Measurements from ENCODE around the gene AKAP13.

DNA sequence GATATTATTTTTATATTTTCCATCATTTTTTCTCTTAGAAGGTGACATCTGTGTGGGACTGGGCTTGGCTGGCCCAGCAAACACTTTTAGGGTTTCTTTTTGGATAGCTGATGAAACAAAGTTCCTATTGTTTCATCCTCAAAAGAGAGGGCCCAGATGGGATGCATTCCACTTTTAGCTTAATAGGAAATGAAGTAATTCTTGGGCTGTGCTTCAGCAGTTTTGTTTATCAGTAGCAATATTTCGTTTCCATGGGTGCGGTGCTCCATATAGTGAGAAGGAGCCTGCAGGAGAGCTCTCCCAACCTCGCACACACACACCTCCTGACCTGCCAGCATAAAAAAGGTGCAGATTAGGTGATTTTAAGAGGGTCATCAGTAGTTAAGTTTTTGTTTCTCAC, 147.5 kb downstream of the AKAP13 start:
- TF ChIP-seq POLR2A (IDR thresholded peaks at IDR 0.05) (no peak), CTCF (IDR thresholded peaks at IDR 0.05) (no peak), EP300 (IDR thresholded peaks at IDR 0.05) (peak in 1 of 2 donors; percentile 31)
